HG03097 (cell line): ENCODE data around the gene TNPO2.
"Not testable (repeated sequence)": the region's sequence is repeated elsewhere in the genome, so short reads cannot be mapped to it uniquely, and the experiment has no call there.

Experiments
- ATAC-seq: cut with Tn5 transposase; IDR thresholded peaks from one replicate; pipeline ENCODE4 v1.9.1; 2021; ENCODE audit not compliant: unreplicated experiment, low FRiP score

Gene TNPO2

DNA sequence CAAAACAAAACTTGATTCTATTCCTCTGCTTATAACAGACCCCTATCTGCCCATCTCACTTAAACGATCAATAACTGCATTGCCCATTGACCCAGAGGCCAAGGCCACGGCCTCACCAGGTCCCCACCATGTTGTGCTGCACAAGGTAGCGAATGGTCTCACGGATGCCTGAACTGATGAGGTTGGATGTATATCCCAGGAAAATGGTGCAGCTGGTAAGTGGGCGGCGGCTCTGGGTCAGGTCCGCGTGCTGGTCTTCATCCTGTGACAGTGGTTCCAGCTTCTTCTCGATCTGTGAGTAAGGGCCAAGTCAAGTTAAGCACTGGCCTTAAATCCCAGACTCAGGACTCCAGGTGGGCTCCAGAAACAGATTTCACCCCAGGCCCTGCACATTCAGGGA, 43.7 kb downstream of the TNPO2 start:
- no peak for ATAC-seq

DNA sequence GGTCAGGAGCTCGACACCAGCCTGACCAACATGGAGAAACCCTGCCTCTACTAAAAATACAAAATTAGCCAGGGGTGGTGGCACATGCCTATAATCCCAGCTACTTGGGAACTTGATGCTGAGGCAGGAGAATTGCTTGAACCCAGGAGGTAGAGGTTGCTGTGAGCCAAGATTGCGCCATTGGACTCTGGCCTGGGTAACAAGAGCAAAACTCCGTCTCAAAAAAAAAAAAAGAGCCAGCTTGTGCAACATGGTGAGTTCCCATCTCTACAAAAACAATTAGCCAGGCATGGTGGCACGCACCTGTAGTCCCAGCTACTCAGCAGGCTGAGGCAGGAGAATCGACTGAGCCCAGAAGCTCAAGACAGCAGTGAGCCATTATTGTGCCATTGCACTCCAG, 45.7 kb downstream of the TNPO2 start:
- ATAC-seq = not testable (repeated sequence)

DNA sequence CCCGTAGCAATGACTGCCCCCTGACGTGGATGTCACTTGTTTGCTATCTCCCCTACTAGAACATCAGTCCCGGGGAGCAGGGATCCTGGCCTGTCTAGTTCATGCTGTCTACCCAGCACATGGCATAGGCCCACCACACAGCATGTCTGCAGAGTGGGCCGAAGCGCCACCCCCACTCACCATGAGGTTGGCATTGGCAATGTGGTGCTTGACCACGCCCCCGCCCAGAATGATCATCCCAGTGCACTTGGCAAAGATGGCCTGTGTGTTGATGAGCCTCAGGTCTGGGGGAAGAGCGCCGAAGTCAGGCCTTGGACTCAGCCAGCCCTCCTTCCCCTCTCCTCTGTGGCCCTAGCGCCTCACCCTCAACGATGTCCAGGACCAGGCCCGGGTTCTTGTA, 46.8 kb downstream of the TNPO2 start:
- ATAC-seq = no peak

DNA sequence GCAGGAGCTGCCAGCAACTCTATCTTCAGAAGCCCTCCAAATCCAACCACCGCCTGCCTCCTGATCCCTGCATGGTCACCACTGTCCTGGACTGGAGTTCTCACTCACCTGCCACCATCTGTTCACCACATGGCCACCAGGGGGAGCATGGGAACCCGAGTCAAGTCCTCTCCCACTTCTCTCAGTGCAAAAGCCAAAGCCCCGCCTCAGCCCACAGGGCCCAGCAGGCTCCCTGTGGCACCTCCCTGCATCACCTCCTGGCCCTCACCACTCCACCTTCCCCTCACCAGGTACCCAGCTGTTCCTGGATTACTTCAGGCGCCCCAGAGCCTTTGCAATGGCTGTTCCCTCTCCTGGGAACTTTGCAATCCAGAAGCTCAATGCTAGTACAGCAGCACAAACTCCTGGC, 47.3 kb downstream of the TNPO2 start:
- no peak for ATAC-seq

DNA sequence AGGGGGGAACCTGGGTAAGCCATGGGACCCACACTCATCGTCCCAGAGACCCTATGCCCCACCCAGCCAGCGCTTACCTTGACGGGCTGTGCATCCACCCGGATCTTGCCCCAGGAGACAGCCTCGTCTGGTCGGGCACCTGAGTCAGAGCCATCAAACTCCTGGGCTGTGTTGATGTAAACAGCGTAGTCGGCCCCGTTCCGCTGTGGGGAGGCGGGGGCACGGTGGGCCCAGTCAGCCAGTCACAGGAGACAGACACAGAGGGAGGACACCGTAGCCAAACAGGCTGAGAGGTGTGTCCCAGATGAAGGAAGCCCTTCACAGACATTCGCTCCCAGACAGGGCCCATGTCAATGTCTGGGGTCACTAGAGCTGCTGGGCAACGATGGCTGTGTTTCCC, 47.8 kb downstream of the TNPO2 start:
- ATAC-seq = no peak

DNA sequence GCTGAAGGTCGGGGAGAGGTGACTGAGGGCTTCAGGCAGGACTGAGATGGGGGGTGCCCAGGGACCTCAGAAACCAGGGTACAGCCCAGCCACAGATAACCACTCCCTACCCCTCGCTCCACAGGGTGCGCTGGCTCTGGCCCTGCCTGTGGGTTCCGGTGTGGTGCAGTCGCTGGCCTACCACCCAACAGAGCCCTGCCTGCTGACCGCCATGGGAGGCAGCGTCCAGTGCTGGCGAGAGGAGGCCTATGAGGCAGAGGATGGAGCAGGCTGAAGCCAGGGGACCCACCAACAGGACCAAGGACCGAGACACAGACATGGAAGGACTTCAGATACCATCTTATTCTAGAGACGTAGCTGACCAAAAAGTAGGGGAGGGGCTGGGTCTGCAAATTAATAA, 48.3 kb downstream of the TNPO2 start:
- ATAC-seq = no peak

DNA sequence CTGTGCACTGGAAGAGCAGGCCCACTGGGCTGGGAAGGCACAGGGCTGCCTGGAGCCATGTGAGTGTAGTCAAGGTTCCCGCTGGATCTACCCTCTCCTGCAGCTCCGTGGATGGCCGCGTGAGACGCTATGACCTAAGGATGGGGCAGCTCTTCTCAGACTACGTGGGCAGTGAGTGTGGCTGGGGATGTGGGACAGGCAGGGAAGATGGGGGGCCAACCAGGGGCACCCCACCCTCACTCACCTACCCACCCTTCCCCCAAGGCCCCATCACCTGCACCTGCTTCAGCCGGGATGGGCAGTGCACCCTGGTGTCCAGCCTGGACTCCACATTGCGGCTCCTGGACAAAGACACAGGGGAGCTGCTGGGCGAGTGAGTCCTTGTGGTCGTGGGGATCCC, 51.0 kb downstream of the TNPO2 start:
- no peak for ATAC-seq

DNA sequence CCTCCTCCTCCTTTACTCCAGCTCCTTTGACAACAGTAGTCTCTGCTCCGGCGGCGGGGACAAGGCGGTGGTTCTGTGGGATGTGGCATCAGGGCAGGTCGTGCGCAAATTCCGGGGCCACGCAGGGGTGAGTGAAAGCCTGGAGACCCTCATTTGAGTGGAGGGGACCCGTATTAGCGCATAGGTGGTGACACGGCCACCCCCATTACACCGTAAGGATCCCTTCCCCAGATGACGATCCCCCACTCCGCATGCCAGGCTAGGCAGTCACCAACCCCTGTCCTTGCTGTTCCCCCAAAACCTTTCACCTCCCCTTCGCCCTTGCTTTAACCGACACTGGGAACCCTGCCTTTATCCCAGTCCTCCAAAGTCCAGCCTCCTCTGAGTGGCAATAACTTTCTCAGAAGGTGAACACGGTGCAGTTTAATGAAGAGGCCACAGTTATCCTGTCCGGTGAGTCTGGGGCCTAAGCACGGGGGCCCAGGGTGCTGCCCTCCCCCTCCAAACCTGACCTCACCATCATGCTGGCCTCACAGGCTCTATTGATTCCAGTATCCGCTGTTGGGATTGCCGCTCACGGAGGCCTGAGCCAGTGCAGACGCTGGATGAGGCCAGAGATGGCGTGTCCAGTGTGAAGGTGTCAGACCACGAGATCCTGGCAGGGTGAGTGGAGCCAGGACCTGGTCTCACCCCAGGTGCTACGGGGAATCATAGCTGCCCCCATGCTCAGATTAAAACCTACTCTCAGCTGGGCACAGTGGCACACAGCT, 53.4 kb downstream of the TNPO2 start:
- no peak for ATAC-seq

DNA sequence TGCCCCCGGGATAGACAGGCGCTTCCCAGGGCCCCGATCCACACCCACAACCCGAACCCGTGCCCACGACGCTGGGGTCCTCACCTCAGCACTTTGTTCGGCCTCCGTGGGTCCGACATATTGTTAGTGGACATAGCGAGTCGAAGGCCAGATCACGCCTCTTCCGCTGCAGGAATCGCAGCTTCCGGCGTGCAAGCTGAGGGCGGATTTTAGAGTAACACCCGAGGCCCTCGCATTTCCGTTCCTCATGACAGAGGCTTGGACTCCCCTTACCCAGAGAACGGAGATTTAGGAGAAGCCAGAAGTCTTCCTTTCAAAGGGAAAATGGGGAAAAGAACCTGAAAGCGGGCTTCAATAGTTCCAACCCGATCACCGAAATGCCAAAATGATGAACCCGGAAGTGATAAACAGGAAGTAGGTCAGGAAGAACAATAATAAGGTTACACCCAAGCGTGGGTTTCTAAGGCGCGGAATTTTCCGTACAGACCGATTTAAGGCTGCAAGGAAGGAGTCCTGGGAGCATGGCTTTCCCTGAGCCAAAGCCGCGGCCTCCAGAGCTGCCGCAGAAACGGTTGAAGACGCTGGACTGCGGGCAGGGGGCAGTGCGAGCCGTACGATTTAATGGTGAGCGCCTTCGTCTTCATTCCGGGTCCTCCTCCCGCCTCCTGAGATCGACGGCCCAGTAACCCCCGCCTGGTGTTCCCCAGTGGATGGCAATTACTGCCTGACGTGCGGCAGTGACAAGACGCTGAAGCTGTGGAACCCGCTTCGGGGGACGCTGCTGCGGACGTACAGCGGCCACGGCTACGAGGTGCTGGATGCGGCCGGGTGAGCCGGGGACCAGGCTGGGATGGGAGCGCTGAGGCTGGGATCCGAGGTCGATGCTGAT, 54.2 kb downstream of the TNPO2 start:
- peak; percentile 28 for ATAC-seq

DNA sequence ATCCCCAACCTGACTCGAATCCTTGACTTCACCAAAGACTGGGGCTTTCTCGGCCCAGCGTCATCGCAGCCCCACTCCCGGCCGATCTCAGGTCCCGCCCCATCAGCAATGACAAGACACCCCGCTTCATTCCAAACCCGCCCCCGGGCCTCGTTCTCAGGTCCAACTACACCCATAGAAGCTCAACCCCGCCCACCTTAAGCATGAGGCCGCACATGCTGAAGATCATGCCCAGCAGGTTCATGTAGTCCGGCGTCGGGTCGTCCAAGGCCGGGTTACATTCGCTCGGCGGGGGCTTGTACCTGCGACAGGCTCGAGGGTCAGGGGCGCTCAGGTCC, 54.8 kb downstream of the TNPO2 start:
- ATAC-seq = no peak

DNA sequence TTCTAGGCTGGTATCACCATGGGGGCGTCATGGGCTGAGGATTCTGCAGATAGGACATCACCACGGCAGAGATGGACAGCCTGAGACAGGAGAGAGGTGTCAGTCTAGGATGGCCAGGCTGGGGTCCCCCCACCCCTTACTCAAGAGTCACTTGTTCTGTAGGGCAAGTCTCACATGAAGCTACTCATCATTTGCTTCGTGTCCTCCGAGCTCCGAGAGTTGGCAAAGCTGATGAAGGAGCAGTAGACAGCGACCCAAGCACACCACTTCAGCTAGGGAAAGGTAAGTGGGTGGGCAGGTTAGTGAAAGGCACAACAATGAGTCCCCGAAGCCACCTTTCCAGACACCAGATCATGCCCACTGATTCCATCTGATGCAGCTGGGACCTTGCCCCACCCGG, 55.4 kb downstream of the TNPO2 start:
- no peak for ATAC-seq

DNA sequence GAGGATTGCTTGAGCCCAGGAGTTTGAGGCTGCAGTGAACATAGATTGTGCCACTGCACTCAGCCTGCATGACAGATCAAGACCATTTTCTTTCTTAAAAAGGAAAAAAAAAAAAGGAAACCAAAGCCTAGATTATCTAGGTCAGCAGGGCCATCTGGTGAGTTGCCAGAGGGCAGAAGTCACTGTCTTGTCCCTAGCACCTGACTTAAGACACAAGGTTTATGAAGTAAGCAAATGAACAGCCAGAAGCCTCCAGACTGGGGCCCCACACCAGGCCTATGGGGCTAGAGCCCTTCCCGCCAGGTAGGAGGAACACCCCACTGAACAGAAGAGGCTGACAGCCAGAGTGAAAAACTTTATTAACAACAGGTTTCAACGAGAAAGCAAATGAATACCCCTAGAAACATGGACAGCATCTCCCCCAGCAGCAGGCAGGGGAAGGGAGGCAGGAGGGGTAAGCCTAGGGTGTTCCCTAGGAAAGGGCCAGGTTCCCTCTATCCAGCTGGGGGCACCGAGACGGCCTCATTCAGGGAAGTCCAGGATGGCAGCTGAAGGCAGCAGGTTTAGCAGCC, 55.9 kb downstream of the TNPO2 start:
- no peak for ATAC-seq

DNA sequence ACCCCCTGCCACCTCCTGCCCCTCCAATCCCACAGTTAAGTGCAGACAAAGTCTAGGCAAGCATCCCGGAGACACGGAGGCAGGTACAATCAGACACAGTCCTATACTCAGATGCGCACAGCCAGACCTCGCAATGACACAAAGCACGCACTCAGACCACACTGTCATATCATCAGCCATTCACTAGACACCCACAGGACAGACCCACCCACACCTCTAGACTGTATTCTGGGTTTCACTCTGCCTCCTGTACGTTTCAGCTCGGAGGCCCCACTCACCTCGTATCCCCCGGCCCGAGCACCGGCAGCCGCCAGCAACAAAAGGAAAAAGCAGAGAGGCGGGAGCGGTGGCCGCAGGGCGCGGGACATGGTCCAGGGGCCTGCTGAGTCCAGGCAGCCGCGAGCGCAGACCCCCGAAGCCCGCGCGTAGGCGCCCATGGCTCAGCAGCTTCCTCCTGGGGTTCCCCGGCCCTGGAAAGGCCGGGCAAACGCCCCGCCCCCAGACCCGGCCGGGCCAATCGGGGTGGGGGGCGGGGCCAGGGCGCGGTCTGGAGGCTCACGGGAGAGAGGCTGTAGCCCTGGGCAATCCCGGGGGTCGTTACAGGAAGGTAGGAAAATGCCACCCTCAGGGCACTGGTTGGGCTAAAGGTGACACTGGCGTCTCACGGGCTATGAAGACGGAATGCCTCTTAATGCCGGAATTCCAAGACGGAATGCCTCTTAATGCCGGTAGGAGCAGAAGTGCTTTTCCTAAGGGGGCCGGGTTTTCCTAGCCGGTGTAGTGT, 57.3 kb downstream of the TNPO2 start, which contains the start of the genes MAN2B1 and WDR83:
MAN2B1 (minus strand) TSS at position 478 of the 784 bp plus-strand sequence; CDS start at position 437, 41 bp downstream.
WDR83 (plus strand) TSS at position 543 of the 784 bp plus-strand sequence. CDS start 2,984 bp downstream, outside the sequence.
- peak; percentile 39 for ATAC-seq

DNA sequence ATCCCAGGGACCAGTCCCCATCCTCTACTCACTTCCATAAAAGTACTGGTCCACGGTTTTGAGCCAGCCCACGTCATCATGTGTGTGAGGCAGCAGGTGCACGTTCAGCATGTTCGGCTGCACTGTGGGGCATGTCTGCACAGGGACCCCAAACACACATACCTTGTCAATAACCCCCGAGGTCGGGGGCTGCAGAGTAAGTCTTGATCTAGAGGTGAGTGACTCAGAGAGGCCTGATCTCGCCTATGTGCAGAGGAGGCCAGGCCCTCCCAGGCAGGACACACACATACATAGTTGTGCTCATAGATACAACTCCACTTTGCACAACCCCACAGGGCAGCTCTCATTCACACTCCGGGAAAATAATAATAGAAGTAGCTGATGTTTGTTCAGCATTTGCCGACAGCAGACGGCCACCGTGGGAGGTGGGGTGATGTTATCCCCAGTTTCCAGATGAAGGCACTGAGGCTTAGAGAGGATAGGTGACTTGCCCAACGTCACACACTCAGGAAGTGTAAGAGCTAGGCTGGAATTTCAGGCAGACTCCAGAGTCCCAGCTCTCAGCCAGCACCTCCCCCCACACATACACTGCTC, 58.0 kb downstream of the TNPO2 start:
- no peak for ATAC-seq

DNA sequence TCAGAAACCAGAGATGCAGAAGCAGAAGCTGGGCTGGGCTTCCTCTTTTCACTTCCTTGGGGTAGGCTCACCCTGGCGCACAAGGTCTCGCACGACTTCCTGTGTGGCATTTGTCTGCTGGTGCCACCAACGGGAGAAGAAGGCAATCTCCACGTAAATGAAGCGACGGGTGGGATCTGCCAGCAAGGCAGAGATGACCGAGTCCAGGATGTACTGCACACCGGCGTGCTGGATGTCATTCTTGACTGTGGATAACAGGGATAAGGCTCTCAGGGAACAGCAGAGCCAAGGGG, 58.5 kb downstream of the TNPO2 start:
- no peak for ATAC-seq

DNA sequence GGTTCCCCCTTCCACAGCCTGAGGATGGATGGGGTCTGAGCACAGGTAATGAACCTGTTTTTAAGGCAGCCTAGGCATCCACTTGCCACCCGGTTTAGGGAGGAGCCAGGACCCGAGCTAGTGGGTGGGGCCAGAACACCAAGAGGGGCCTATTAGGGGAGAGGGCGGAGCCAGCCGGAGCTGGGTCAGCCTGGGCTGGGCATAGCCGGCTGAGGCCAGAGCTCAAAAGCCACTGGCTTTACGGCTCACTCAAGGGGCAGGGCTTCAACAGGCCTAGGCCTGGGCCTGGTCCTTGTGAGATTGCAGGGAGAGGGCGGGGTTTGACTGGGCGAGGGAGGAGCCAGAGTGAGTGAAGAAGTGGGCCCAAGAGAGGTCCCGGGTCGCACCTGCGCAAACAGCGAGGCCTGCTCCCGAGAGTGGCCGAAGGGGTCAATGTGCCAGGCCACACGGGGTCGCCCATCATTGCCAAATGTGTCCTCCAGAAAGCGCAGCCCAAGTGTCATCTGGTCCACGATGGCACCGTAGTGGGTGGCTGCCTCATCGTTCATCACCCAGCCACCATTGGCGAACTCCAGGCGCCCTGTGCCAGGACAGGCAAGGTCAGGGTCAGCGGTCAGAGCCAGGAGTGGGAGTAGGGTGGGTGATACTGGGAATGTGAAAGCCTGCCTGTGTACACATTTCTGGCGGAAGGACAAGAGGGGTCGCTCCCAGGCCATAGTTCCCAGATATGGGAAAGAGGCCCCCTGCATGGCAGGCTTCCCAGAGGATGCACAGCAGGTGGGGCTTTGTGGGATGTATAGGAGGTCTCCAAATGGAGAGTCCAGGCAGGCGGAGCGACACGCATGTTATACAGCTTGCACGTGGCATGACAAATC, 59.1 kb downstream of the TNPO2 start:
- ATAC-seq = no peak

DNA sequence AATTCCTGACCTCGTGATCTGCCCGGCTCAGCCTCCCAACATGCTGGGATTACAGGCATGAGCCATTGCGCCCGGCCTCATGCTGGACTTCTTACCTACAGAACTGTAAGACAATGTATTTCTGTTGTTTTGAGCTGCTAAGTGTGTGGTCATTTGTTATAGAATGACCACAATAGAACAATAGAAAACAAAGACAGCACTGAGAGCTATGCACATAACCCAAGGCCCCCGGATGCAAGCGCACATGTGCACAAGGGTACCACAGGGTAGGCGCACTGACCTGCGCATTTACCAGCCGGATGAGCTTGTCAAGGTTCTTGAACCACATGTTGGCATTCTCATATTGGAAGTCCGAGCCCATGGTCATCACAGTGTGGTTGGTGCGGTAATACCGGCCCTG, 62.8 kb downstream of the TNPO2 start:
- ATAC-seq = no peak

DNA sequence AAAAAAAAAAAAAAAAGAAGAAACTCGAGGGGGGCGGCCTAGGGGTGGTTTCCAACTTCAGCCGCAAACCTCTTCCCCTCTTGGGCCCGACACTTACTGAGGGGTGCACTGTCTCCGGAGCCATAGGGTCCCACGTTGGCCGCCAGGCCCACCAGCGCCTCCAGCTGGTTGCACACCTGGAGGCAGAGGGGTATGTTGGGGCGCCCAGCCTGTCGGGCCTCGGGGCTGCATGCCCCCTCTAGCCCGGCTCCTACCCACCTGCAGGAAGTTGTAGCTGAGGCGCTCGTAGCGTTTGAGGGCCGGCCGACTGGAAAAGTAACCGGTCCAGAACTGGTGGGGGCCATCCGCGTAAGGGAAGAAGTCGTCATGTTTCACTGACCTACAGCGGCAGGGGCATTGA, 65.8 kb downstream of the TNPO2 start:
- no peak for ATAC-seq

DNA sequence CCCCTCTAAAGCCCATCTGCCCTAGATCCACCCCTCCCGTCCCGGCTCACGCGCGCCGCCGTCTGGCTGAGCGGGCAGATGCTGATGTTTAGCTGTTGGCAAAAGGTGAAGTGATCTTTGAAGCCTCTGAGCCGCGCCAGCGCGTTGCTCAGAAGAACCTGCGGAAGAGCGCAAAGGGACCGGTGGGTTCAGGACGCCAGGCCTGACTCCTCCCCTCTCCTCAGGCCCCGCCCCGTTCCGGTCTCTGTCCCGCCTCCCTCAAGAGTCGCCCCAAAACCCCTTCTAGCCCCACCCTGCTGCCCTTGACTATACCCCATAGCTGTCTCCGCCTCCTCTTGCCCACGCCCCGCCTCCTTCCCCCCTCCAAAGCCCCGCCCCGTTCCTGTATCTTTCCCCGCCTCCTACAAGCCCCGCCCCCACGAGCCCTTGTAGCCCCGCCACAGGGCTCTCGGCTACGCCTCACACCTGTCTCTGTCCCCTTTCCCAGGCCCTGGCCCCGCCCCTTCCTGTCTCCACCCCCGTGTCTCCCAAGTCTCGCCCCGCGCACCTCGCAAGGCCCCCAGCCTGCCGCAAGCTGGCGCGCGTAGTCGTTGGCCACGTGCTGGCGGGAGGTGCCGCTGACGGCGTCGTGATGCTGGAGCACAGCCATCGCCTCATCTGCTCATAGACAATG, 66.7 kb downstream of the TNPO2 start:
- no peak for ATAC-seq
